Glomerular endothelial cell (primary cell): Measurements from ENCODE around the gene F2RL3. TPM values are rescaled to one million over a fixed set of nuclear protein-coding genes. Genes with fewer than 3 reads are reported as not detected.
"Not testable (repeated sequence)": the region's sequence is repeated elsewhere in the genome, so short reads cannot be mapped to it uniquely, and the experiment has no call there.

Experiments used
- DNase-seq: peaks from one replicate; pipeline ENCODE4 v3.0.0-alpha.2; 2011; ENCODE audit warnings: low read depth, low spot score; ENCODE audit errors: extremely low read depth
- total RNA-seq: library from RNA; depleted of rRNA; stranded (reverse); fragments of >200 nt; gene quantifications from 2 replicates; pipeline ENCODE4 v1.2.3, GENCODE V29; 2015

Gene F2RL3
- total RNA-seq, 1 donor from 2014 or later: 79.1 TPM

DNA sequence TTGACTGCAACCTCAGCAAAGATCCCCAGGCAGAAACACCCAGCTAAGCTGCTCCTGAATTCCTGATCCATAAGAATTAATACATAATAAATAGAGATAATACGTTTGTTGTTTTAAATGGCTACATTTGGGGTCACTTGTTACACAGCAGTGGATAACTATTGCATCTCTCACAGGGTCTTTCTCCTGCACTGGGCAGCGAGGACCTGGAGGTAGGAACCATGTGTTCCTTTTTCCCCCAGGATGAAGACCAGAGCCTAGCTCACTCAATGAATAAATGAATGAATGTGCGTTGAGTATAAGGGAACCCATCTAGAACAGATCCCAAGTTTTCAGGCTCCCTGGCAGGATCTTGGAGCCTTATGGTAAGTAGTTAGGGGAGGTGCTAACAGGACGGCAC is 30.7 kb downstream of the F2RL3 start:
- DNase-seq: no peak

DNA sequence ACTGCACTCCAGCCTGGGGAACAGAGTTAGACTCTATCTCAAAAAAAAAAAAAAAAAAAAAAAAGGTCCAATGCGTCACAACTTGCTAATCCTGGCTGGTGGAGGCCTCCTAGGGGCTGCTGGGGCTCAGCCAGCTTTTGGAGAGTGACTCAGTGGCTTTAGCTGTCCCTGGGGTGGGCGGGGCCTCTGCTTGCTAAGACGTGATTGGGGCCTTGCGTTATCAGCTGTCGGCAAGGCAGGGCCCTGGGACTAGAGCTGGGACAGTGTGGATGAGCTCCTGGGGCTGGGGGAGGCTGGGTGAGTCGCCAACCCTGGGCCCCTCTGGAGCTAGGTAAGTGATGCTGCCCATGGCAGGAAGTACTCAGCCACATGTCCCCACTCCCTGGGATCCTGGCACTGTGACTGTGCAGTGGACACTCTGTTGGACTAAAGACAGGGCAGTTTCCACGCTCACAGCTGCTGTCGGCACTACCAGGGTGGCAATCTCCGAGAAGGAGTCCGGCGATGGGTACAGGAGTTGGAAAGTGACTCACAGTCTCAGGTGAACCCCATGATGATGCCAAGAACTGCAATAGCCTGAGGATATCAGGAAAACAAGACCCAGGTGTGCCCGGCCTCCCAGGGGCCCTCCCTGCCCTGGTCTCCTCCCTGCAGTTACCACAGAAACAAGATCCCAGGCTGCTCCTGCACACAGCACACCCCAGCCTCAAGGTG is 32.2 kb downstream of the F2RL3 start:
- no peak for DNase-seq

DNA sequence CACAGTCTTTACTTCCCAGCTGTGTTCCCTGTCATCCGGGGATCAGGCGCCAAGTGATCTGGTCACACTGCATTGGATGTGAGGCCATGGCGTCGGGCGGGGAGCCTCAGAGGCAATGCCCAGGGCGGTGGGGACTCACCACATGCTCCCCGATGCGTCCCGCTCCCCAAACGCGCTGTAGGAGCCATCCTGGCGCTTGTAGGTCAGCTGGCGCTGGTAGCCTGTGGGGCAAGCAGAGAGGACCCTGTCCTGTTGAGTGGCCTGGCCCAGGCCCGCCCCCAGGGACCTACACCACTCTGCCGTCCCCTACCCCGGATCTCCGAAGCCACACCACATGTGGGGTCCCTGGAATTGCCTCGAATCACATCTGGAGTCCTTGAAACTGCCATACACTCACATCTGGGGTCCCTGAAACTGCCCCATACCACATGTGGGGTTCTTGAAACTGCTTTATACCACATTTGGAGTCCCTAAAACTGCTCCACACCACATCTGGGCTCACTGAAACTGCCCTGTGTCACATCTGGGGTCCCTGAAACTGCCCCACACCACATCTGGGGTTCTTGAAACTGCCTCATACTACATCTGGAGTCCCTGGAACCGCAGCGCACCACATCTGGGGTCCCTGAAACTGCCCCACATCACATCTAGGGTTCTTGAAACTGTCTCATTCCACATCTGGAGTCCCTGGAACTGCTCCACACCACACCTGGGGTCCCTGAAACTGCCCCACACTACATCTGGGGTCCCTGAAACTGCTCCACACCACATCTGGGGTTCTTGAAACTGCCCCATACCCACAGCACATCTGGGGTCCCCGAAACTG is 33.2 kb downstream of the F2RL3 start:
- no peak for DNase-seq

DNA sequence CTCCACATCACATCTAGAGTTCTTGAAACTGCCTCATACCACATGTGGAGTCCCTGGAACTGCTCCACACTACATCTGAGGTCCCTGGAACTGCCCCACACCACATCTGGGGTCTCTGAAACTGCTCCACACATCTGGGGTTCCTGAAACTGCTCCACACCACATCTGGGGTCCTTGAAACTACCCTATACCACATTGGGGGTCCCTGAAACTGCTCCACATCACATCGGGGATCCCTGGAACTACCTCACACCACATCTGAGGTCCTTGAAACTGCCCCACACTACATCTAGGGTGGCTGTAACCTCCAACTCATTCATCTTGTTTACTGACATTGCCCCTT is 33.8 kb downstream of the F2RL3 start:
- no peak for DNase-seq

DNA sequence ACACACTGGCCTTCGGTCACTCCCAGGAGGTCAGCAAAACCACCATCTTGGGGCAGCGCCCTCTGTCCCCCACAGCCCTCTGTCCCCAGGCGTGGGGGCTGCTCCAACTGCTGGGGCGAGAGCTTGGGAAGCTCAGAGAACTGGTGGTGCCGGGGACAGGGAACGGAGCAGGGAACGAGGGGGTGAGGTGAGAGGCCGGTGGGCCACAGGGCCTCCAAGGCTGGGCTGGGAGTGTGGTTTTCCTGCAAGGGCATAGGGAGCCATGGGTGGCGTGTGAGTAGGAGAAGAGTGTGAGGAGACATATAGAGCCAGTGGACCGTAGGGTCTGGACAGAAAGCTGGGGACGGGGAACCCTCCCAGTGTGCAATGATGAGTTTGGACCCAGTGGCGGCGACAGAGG is 34.1 kb downstream of the F2RL3 start:
- no peak for DNase-seq

DNA sequence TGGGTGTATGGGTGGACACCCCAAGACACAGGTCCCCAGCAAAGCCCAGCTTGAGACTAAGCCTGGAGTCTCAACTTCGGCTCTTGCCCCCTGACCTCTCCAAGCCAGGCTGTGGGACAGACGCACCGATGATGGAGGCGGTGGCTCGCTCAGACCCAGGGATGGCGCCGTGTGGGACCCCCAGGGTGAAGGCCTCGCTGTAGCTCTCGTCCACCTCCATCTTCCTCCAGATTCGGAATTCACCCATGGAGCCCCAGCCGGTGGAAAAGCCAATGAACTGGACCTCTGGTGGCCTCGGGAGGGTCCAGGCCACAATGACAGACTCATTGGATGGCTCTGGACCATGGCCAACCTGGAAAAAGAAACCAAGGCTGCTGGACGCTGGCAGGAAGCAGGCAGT is 39.1 kb downstream of the F2RL3 start:
- no peak for DNase-seq

DNA sequence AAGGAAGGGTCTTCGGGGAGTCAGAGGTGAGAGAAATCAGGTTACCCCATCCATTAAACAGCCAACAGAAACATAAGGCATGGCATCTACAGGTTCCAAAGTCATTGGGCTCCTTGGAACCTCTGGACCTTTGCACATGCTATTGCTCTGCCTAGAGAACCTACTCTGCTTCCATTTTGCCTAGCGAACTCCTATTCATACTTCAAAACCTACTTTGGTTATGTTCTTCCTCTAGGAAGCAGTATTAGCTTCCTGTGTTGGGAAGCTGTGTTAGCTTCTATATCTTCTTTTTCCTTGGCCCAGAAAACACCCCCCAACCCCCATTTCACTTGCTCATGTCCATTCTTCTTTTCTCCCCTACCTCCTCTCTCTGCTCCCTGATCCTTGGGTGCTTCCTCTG is 39.6 kb downstream of the F2RL3 start:
- DNase-seq: no peak

DNA sequence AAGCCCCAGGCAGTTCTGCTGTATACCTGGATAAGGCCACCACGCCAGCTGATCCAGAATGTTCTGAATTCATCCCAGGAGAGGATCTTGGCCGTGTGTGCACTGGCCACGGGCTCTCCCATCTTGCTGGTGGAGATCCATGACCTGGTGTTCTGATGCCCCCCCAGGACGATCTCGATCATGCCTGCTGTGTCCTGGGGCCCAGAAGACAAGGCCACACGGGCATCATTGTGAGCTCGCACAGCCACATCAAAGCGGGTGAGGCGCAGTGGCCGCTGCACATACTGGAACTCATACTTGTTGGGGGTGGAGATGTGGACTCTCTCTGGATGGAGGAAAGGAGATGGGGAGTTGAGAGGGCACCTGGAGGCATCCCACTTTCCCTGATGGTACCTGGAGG is 40.1 kb downstream of the F2RL3 start:
- no peak for DNase-seq

DNA sequence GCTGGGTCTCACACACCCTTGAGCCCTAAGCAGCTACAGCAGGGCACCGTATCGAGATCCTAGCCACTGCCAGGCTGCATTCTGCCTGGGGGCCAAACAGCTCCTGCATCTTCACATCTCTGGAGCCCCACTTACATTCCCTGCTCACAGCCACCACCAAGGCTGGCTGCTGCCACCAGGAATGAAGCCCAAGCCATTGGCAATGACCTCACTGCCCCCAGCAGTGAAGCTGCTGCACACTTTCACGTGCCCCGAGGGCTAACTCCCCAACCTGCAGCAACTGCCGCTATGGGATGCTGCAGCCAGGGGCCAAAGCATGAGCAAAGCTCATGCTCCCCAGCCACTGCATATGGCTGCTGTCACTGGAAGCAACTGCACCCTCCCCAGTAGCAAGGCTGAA is 42.0 kb downstream of the F2RL3 start:
- DNase-seq: no peak

DNA sequence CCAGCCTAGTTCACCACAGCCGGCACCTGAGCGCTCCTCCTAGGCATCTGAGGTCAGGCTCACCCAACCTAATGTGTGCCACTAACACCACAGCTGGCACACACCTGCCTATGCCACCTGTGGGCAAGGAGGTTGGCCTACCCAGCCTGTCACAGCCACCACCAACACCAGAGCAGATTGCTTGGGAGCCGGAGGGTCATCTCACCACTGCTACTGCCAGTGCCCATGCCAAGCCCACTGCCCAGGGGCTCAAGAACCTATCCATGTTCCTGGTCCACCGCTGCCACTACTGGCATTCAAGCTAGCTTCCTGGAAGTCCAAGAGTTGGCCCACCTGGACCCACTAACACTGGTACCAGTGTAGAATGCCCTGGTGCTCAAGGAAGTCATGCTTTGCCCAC is 42.5 kb downstream of the F2RL3 start:
- no peak for DNase-seq

DNA sequence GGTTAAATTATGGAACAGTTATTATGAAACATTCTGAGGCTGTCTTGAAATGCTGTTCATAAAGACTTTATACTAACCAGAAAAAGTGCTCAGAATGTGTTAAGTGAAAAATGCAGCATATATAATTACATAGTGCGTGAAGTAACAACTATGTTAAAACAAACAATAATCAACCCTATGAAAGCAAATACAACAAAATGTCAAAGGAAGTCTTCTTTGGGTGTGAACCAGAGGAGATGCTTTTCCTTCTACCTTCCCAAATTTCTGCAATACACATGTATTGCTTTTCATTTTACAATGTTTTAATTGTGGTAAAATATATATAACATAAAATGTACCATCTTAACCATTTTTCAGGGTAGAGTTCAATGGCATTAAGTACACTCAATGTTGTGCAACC is 45.7 kb downstream of the F2RL3 start:
- no peak for DNase-seq

DNA sequence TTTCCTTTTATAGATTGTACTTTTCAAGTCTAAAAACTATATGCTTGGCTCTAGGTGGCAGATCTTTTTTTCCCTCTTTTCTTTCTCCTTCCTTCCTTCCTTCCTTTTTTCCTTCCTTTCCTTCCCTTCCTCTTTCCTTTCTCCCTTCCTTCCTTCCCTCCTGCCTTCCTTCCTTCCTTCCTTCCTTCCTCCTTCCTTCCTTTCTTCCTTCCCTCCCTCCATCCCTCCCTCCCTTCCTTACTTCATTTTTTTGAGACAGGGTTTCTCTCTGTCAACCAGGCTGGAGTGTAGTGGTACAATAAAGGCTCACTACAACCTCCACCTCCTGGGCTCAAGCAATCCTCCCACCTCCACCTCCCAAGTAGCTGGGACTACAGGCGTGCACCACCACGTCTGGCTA is 48.1 kb downstream of the F2RL3 start:
- no peak for DNase-seq

DNA sequence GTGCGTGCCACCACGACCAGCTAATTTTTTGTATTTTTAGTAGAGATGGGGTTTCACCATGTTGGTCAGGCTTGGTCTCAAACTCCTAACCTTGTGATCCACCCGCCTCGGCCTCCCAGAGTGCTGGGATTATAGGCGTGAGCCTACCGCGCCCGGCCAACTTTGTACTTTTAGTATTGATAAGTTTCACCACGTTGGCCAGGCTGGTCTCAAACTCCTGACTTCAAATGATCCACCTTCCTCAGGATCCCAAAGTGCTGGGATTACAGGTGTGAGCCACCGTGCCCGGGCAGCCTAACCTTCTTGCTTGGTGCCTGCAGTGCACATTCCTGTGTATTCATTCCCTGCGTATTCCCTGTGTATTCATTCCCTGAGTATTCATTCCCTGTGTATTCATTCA is 49.0 kb downstream of the F2RL3 start:
- not testable (repeated sequence) for DNase-seq

DNA sequence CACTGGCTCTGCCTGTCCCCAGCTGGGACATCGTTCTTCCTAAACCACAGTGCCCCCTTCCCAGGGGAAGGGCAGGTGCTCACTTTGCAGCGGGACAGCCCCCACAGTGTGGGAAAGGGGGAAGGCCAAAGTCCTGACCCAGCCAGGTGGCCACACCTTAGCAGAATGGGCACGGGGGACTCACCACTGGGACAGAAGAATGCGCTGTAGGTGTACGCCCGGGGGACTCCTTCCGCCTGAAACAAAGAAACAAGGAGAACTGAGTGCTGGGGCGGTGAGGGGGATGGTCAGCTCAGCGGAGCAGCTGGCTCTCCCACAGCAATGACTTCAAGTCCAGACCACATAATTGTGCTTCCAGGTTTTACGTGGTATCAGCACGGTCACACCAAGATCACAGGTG is 49.4 kb downstream of the F2RL3 start:
- DNase-seq: no peak

DNA sequence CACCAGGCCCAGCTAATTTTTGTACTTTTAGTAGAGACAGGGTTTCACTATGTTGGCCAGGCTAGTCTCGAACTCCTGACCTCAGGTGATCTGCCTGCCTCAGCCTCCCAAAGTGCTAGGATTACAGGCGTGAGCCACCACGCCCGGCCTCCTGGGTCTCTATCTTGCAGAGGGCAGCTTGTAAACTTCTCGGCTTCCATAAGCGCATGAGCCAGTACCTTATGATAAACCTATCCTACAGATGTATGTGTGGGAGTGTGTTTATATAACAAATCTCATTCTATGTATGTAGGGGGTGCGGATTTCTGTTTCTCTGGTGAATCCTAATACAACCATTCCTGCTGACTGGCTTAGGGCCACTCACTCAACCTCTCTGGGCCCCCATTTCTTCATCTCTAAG is 51.3 kb downstream of the F2RL3 start:
- DNase-seq: not testable (repeated sequence)

DNA sequence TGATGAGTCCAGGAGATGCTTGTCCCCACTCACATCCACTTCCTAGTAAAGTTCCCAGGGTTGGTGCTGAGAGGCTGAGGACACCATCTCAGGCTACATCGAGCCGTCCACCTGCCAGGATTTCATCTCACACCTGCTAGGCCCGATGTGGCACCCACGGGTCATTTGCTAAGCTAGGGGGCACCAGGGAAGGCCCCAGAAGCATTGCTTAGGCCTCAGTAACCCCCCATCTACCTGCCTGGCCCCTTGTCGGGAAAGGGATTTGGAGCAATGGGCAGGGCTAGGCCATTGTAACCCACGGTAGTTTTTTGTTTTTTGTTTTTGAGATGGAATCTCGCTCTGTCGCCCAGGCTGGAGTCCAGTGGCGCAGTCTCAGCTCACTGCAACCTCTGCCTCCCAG is 51.8 kb downstream of the F2RL3 start:
- no peak for DNase-seq

Other genes starting within 250 kb of the F2RL3 start
- 66.9 and 85.6 TPM in 2 replicates for gene SMIM7, start 228.9 kb upstream of the F2RL3 start, total RNA-seq
- gene TMEM38A, start 227.9 kb upstream of the F2RL3 start, total RNA-seq: 0.34 and 1.2 TPM in 2 replicates
- gene NWD1, start 169.2 kb upstream of the F2RL3 start, total RNA-seq: 0.10 TPM in 1 of 2 replicates, not detected in the other
- 45.9 and 76.2 TPM in 2 replicates for gene SIN3B, start 59.6 kb upstream of the F2RL3 start, total RNA-seq
- gene CPAMD8, start 137.8 kb downstream of the F2RL3 start, total RNA-seq: 3.4 and 4.4 TPM in 2 replicates
- gene HAUS8, start 186.5 kb downstream of the F2RL3 start, total RNA-seq: 2.8 and 4.9 TPM in 2 replicates
- gene MYO9B, start 186.8 kb downstream of the F2RL3 start, total RNA-seq: 93.1 and 125 TPM in 2 replicates